ENCODE results near the gene PEAK1. TPM values are rescaled to one million over a fixed set of nuclear protein-coding genes. Genes with fewer than 3 reads are reported as not detected.

The PEAK1 gene
- total and polyA plus RNA-seq, 9 of the 15 experiments (the other 6 are each of a cell fraction or from before 2014, with no cell fraction given), result 0.99 to 22.4 (median 10.8) TPM

GRCh38 chr15:77370580-77370979 lies 49.3 kb downstream of the PEAK1 start (continued):
- TF ChIP-seq JUND (IDR thresholded peaks at IDR 0.05; ENCODE audit: borderline replicate concordance, low read depth, low read length) (0 out of 2 replicates have a peak, but pooled peaks have one; percentile 26), JUND (tag; IDR thresholded peaks at IDR 0.05; ENCODE audit: borderline replicate concordance, low read depth, low read length) (0 out of 3 replicates have a peak, but pooled peaks have one; percentile 35), PRMT5 (CRISPR knock-in tag; IDR thresholded peaks at IDR 0.05) (no peak), ZNF12 (CRISPR knock-in tag; IDR thresholded peaks at IDR 0.05) (no peak), MEIS2 (IDR thresholded peaks at IDR 0.05; ENCODE audit: partially characterized antibody) (no peak), BRD9 (IDR thresholded peaks at IDR 0.05; ENCODE audit: low read depth, partially characterized antibody) (no peak), ELK3 (CRISPR knock-in tag; IDR thresholded peaks at IDR 0.05) (no peak), ZNF3 (CRISPR knock-in tag; IDR thresholded peaks at IDR 0.05) (no peak), BCL6 (CRISPR knock-in tag; IDR thresholded peaks at IDR 0.05) (no peak), BHLHE40 (IDR thresholded peaks at IDR 0.05; ENCODE audit: low read length) (no peak), L3MBTL2 (IDR thresholded peaks at IDR 0.05) (no peak), ESRRA (IDR thresholded peaks at IDR 0.05; ENCODE audit: borderline replicate concordance, low read depth) (no peak), CBFA2T3 (IDR thresholded peaks at IDR 0.05) (peak; percentile 43), HDAC1 (IDR thresholded peaks at IDR 0.05) (no peak), ZNF217 (CRISPR knock-in tag; IDR thresholded peaks at IDR 0.05) (no peak), ZFP91 (CRISPR knock-in tag; IDR thresholded peaks at IDR 0.05) (no peak), C11orf30 (IDR thresholded peaks at IDR 0.05; ENCODE audit: low read depth) (no peak), MEF2D (tag; conservative IDR thresholded peaks at IDR 0.05; ENCODE audit: low read depth) (no peak), ZNF707 (CRISPR knock-in tag; conservative IDR thresholded peaks at IDR 0.05) (no peak), POLR2A (conservative IDR thresholded peaks at IDR 0.05) (no peak)
- TF ChIP-seq, protein P1, sequence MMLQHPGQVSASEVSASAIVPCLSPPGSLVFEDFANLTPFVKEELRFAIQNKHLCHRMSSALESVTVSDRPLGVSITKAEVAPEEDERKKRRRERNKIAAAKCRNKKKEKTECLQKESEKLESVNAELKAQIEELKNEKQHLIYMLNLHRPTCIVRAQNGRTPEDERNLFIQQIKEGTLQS (IDR thresholded peaks at IDR 0.05), result peak; percentile 56; the same call in 1 of the 2 replicates
- TF ChIP-seq, protein P1 (CRISPR knock-in tag; conservative IDR thresholded peaks at IDR 0.05), result no peak
- TF ChIP-seq, protein P2, sequence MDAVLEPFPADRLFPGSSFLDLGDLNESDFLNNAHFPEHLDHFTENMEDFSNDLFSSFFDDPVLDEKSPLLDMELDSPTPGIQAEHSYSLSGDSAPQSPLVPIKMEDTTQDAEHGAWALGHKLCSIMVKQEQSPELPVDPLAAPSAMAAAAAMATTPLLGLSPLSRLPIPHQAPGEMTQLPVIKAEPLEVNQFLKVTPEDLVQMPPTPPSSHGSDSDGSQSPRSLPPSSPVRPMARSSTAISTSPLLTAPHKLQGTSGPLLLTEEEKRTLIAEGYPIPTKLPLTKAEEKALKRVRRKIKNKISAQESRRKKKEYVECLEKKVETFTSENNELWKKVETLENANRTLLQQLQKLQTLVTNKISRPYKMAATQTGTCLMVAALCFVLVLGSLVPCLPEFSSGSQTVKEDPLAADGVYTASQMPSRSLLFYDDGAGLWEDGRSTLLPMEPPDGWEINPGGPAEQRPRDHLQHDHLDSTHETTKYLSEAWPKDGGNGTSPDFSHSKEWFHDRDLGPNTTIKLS (IDR thresholded peaks at IDR 0.05; ENCODE audit: borderline replicate concordance, low read depth), result no peak

All from K562 (cell line).